K562 (cell line): ENCODE data around the gene OSM. TPM values are rescaled to one million over a fixed set of nuclear protein-coding genes. Genes with fewer than 3 reads are reported as not detected.

Source experiments
- ATAC-seq: fragments of 200-7000 bp; cut with Tn5 transposase; 3 replicates; pipeline ENCODE4 v1.9.1; 2020; ENCODE audit warnings: moderate library complexity
- BruUV-seq: library from RNA; stranded (reverse); fragments of 400-500 nt; replicated peaks from 2 replicates; lab custom pipeline; 2021; lab: Mats Ljungman, UMichigan
- CTCF ChIA-PET: fragments of 300-600 bp; formaldehyde crosslinking; extraction: SDS; loops from one replicate; lab custom pipeline; 2021; ENCODE audit warnings: low intra/inter-chr PET ratio; lab: Yijun Ruan, JAX
- POLR2A ChIA-PET: fragments of 300-600, 350-650 bp; sonication (Branson Sonifier 250); formaldehyde crosslinking; extraction: SDS; loops from one replicate; lab custom pipeline; 2021; ENCODE audit warnings: antibody characterized with exemption, inconsistent platforms; lab: Yijun Ruan, JAX
- DNase-seq, 4 experiments: peaks; one replicate each; pipeline versions ENCODE4 v3.0.0 to v3.0.0-alpha.2; 2011 to 2018; ENCODE audit warnings: low spot score in 3 of 4, mixed read lengths in 3 of 4; ENCODE audit errors: extremely low read depth in 1 of 4
- FAIRE-seq: peaks from 2 replicates; lab custom pipeline; 2011; peaks lifted over from hg19 to GRCh38; lab: Jason Lieb, UNC
- H2AFZ ChIP-seq: 2 replicates; pipeline ENCODE4 v1.6.0; 2011; ENCODE audit warnings: low read depth, low read length, control low read depth, inconsistent platforms
- H3K27ac ChIP-seq: fragments of 200-600 bp; 3 replicates; pipeline ENCODE4 v1.8.0; 2011; ENCODE audit warnings: low read depth, mild to moderate bottlenecking, control low read depth, inconsistent platforms, low read length, moderate library complexity, mixed read lengths; ENCODE audit errors: extremely low read depth
- H3K27me3 ChIP-seq, 2 experiments: fragments of 300-600 bp in 1 of 2; 2 replicates in 1 of 2; 3 replicates in 1 of 2; pipeline versions ENCODE4 v1.6.0 to v1.8.0; 2011; ENCODE audit warnings: inconsistent platforms in 2 of 2, low read length in 2 of 2, mild to moderate bottlenecking in 1 of 2, mixed read lengths in 1 of 2, moderate library complexity in 1 of 2; ENCODE audit not compliant: control insufficient read depth in 2 of 2, insufficient read depth in 2 of 2
- H3K36me3 ChIP-seq: fragments of 300-600 bp; 3 replicates; pipeline ENCODE4 v1.8.0; 2011; ENCODE audit warnings: mild to moderate bottlenecking, low read length, inconsistent platforms; ENCODE audit not compliant: control insufficient read depth, insufficient read depth
- H3K4me1 ChIP-seq, 2 experiments: fragments of 200-600 bp in 1 of 2; replicated peaks in 1 of 2; 2 replicates in 1 of 2; 3 replicates in 1 of 2; pipeline versions ENCODE4 v1.5.1 to v1.8.0; 2011; ENCODE audit warnings: inconsistent platforms in 2 of 2, low read length in 2 of 2, mild to moderate bottlenecking in 1 of 2, mixed read lengths in 1 of 2, moderate library complexity in 1 of 2; ENCODE audit not compliant: control insufficient read depth in 2 of 2, insufficient read depth in 2 of 2
- H3K4me2 ChIP-seq: 2 replicates; pipeline ENCODE4 v1.6.1; 2011; ENCODE audit warnings: low read length, control low read depth, inconsistent platforms, mixed read lengths; ENCODE audit not compliant: insufficient read depth
- H3K4me3 ChIP-seq: fragments of 200-600 bp; sonication (generic), shearing (Covaris generic); 2 replicates; pipeline ENCODE4 v1.5.1; 2016; ENCODE audit warnings: control low read depth, inconsistent platforms
- H3K79me2 ChIP-seq: fragments of 200-600 bp; 3 replicates; pipeline ENCODE4 v1.8.0; 2011; ENCODE audit warnings: low read length, inconsistent platforms; ENCODE audit not compliant: control insufficient read depth, insufficient read depth
- H3K9ac ChIP-seq, 2 experiments: 2 replicates each; pipeline versions ENCODE4 v1.6.0 to v1.6.1; 2011; ENCODE audit warnings: low read depth in 2 of 2, low read length in 2 of 2, control low read depth in 1 of 2, inconsistent platforms in 1 of 2, mild to moderate bottlenecking in 1 of 2, mixed read lengths in 1 of 2; ENCODE audit not compliant: insufficient read depth in 1 of 2
- H3K9me1 ChIP-seq: one replicate; pipeline ENCODE4 v1.6.0; 2011; ENCODE audit warnings: inconsistent platforms, mild to moderate bottlenecking, low read length, moderate library complexity; ENCODE audit not compliant: control insufficient read depth, insufficient read depth
- H3K9me3 ChIP-seq: replicated peaks from 2 replicates; pipeline ENCODE4 v1.5.1; 2011; ENCODE audit warnings: low read depth, low read length, inconsistent platforms; ENCODE audit not compliant: control insufficient read depth, insufficient read depth
- H4K20me1 ChIP-seq: replicated peaks from 2 replicates; pipeline ENCODE4 v1.6.1; 2011; ENCODE audit warnings: low read length, inconsistent platforms, mixed read lengths; ENCODE audit not compliant: control insufficient read depth, insufficient read depth
- ETS2 ChIP-seq: IDR thresholded peaks from 2 replicates; pipeline ENCODE4 v1.6.1; 2016; ENCODE audit warnings: borderline replicate concordance, missing genetic modification characterization, mild to moderate bottlenecking, moderate library complexity, missing compliant biosample characterization; ENCODE audit not compliant: poor library complexity, severe bottlenecking
- FOXJ2 ChIP-seq: fragments of 200-800 bp; sonication (Bioruptor generic); IDR thresholded peaks from 2 replicates; pipeline ENCODE4 v1.6.1; 2016; ENCODE audit warnings: missing genetic modification characterization, missing compliant biosample characterization
- SMARCC2 ChIP-seq: fragments of 450-650 bp; IDR thresholded peaks from 2 replicates; pipeline ENCODE4 v1.6.1; 2017; ENCODE audit warnings: antibody characterized with exemption, moderate library complexity, mild to moderate bottlenecking, low read depth
- SPI1 ChIP-seq: IDR thresholded peaks from 2 replicates; pipeline ENCODE4 v1.6.1; 2011; ENCODE audit warnings: low read depth, low read length, control low read depth, borderline replicate concordance
- TEAD1 ChIP-seq, 2 experiments: fragments of 450-650 bp in 1 of 2; sonication (generic) in 1 of 2; formaldehyde crosslinking; IDR thresholded peaks; 2 replicates each; pipeline versions ENCODE4 v1.4.0 to v1.8.0; 2020 to 2022; ENCODE audit warnings: mild to moderate bottlenecking in 2 of 2, missing genetic modification reagents in 1 of 2
- ZNF398 ChIP-seq: fragments of 250-450 bp; sonication (Bioruptor Pico); IDR thresholded peaks from 2 replicates; pipeline ENCODE4 v1.8.0; 2021; ENCODE audit warnings: moderate library complexity, mild to moderate bottlenecking, inconsistent platforms
- WGBS: fragments of 100-300 bp; shearing (Covaris generic); methylation state at CpG from one replicate; pipeline ENCODE4 v1.1.6; 2016; ENCODE audit warnings: low coverage, mixed read lengths; ENCODE audit not compliant: insufficient coverage; ENCODE audit errors: missing lambda C conversion rate; 5-methylcytosine and 5-hydroxymethylcytosine counted together
- in situ Hi-C: fragments of 300-500 bp; cut with MboI; formaldehyde crosslinking; loops from 4 replicates; pipeline ENCODE4 v1.15.0; 2018; ENCODE audit warnings: inconsistent platforms, mixed read lengths
- intact Hi-C: fragments of 100-400 bp; cut with micrococcal nuclease; formaldehyde crosslinking; loops from 2 replicates; pipeline ENCODE4 v1.14.2; 2022
- polyA plus RNA-seq, 8 experiments: library from polyadenylated mRNA; depleted of rRNA in 4 of 8; stranded (reverse) in 5 of 8; unstranded in 3 of 8; fragments of >200 nt; fragmentation: Nextera tagmentation in 2 of 8; fragmentation: Illumina TruSeq in 1 of 8; extraction: Ambion mirVana in 2 of 8; extraction: Trizol in 1 of 8; gene quantifications; 2 replicates each; pipeline versions ENCODE4 v1.2.1 to v1.2.3, GENCODE V29; 2011 to 2014; ENCODE audit warnings: inconsistent platforms in 1 of 8, missing spikeins in 1 of 8
- total RNA-seq, 7 experiments: library from RNA; depleted of rRNA in 6 of 7; stranded (reverse); fragments of >200 nt in 6 of 7; fragmentation: Illumina TruSeq in 2 of 7; extraction: Trizol in 2 of 7; gene quantifications; 2 replicates each; pipeline versions ENCODE4 v1.2.1 to v1.2.3, GENCODE V29; 2011 to 2021; ENCODE audit warnings: low replicate concordance in 1 of 7
- TF ChIP-seq, protein P1 (sequence below): fragments of 250-450 bp; sonication (Bioruptor Pico); IDR thresholded peaks from 2 replicates; pipeline ENCODE4 v1.8.0; 2021; ENCODE audit warnings: mild to moderate bottlenecking, moderate library complexity
- TF ChIP-seq, protein P2 (sequence below): fragments of 250-450 bp; sonication (Bioruptor Pico); IDR thresholded peaks from 2 replicates; pipeline ENCODE4 v1.8.0; 2021; ENCODE audit warnings: borderline replicate concordance, mild to moderate bottlenecking, moderate library complexity; ENCODE audit not compliant: poor library complexity, severe bottlenecking

Gene OSM
- total and polyA plus RNA-seq, 9 of the 15 experiments (the other 6 are each of a cell fraction or from before 2014, with no cell fraction given): 0.22 TPM; not detected in 8

DNA sequence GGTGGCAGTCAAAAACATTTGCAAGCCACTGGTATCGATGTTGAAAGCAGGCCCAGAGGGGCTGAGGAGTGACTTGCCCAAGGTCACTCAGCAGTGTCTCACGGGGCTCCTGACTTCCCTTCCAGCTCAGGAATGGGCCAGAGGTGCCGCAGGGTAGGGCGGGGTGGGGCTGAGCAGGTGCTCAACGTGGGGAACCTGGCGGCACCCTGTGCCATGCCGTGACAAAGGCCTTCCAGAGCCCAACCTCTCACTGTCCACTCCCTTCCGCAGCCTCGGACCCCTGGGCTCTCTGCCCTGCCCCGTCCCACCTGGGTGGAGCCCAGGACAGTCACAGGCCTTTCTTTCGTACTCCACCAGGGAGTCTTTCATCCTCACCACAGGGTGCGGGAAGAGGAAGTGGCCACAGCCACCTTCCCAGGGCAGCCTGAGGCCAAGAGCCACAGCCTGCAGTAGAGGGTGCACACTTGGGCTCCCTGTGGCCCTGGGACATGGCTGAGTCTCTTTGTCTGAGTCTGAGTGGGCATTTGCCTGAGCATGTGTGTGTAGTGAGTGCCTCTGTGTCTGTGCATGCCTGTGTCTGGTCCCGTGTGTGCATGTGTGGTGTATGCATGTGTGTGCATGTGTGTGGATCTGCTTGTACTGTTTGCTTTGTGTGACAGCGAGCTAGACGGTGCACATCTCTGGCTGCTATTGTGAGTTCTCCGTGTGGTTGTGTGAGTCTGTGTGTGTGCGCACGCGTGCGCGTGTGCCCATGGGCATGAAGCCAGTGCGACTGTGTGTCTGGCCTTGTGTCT is 14.0 kb downstream of the OSM start:
- in situ Hi-C loops (no loop called here), intact Hi-C loops (no loop called here)
- ChIA-PET POLR2A (no interaction called here), CTCF (no interaction called here)
- BruUV-seq: no TSS peak
- H3K4me2 ChIP-seq: no peak overlapping the region
- H3K36me3 ChIP-seq: no peaks in the 10 kb centered on the region
- peak overlapping the region in 1 of 2 experiments; percentile 64; a peak in 2 of 4 replicates for H3K9ac ChIP-seq
- H2AFZ ChIP-seq: no peak overlapping the region
- no peaks in the 10 kb centered on the region for H3K9me1 ChIP-seq
- no peaks in the 10 kb centered on the region for H3K9me3 ChIP-seq
- ATAC-seq: no peak
- FAIRE-seq: no peak
- no peak overlapping the region for H3K4me3 ChIP-seq
- TF ChIP-seq, protein P1, sequence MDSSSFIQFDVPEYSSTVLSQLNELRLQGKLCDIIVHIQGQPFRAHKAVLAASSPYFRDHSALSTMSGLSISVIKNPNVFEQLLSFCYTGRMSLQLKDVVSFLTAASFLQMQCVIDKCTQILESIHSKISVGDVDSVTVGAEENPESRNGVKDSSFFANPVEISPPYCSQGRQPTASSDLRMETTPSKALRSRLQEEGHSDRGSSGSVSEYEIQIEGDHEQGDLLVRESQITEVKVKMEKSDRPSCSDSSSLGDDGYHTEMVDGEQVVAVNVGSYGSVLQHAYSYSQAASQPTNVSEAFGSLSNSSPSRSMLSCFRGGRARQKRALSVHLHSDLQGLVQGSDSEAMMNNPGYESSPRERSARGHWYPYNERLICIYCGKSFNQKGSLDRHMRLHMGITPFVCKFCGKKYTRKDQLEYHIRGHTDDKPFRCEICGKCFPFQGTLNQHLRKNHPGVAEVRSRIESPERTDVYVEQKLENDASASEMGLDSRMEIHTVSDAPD (CRISPR knock-in tag): no peak
- TF ChIP-seq ETS2 (no peak), TEAD1 (CRISPR knock-in tag; IDR thresholded peaks at IDR 0.05) (no peak), SPI1 (peak; percentile 70; the same call in 1 of the 2 replicates), FOXJ2 (no peak), SMARCC2 (no peak), ZNF398 (no peak)
- TF ChIP-seq, protein P2, sequence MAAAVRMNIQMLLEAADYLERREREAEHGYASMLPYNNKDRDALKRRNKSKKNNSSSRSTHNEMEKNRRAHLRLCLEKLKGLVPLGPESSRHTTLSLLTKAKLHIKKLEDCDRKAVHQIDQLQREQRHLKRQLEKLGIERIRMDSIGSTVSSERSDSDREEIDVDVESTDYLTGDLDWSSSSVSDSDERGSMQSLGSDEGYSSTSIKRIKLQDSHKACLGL (CRISPR knock-in tag): no peak
- no peaks in the 10 kb centered on the region for H3K79me2 ChIP-seq
- no peaks in the 10 kb centered on the region for H4K20me1 ChIP-seq
- H3K27me3 ChIP-seq: peaks cover 0 to 8% of the 10 kb centered on the region in 2 experiments; a peak in 2 of 5 replicates
- H3K4me1 ChIP-seq: peaks cover 0 to 38% of the 10 kb centered on the region in 2 experiments; a peak in 2 of 5 replicates
- no peak for DNase-seq
- 29% methylated on average over 9 of the region's 22 CpGs for WGBS
- H3K27ac ChIP-seq: no peak overlapping the region
